GM23338 (cell line): ENCODE measurements around the gene GPR141. TPM values are rescaled to one million over a fixed set of nuclear protein-coding genes. Genes with fewer than 3 reads are reported as not detected.

Experiments
- ATAC-seq: fragments of 200-7000 bp; cut with Tn5 transposase; 3 replicates; pipeline ENCODE4 v1.9.1; 2020
- DNase-seq: peaks from one replicate; pipeline ENCODE4 v3.0.0-alpha.2; 2015; ENCODE audit warnings: low spot score
- H2AFZ ChIP-seq: fragments of 200-600 bp; sonication (generic); 2 replicates; pipeline ENCODE4 v1.8.0; 2016; ENCODE audit warnings: antibody characterized with exemption, mild to moderate bottlenecking, moderate library complexity
- H3F3A ChIP-seq: fragments of 200-600 bp; sonication (generic); replicated peaks from 2 replicates; pipeline ENCODE4 v1.8.0; 2017; ENCODE audit warnings: antibody characterized with exemption, mixed run types, low read depth
- H3K27ac ChIP-seq: fragments of 200-600 bp; sonication (generic); 2 replicates; pipeline ENCODE4 v1.6.1; 2016; ENCODE audit warnings: low read depth
- H3K27me3 ChIP-seq: fragments of 200-600 bp; sonication (generic); 2 replicates; pipeline ENCODE4 v1.8.0; 2016; ENCODE audit warnings: mild to moderate bottlenecking, mixed run types, moderate library complexity; ENCODE audit not compliant: insufficient read depth
- H3K36me3 ChIP-seq: fragments of 200-600 bp; sonication (generic); 2 replicates; pipeline ENCODE4 v1.8.0; 2016; ENCODE audit warnings: mild to moderate bottlenecking; ENCODE audit not compliant: insufficient read depth
- H3K4me1 ChIP-seq: fragments of 200-600 bp; sonication (generic); 2 replicates; pipeline ENCODE4 v1.8.0; 2016; ENCODE audit warnings: mild to moderate bottlenecking, moderate library complexity; ENCODE audit not compliant: insufficient read depth
- H3K4me2 ChIP-seq: fragments of 200-600 bp; sonication (generic); 2 replicates; pipeline ENCODE4 v1.7.1; 2017; ENCODE audit warnings: mixed run types
- H3K4me3 ChIP-seq: fragments of 200-600 bp; sonication (generic); 2 replicates; pipeline ENCODE4 v1.6.1; 2016; ENCODE audit warnings: mixed run types
- H3K79me2 ChIP-seq: fragments of 200-600 bp; sonication (generic); replicated peaks from 2 replicates; pipeline ENCODE4 v1.8.0; 2017; ENCODE audit warnings: mild to moderate bottlenecking; ENCODE audit not compliant: insufficient read depth
- H3K9me2 ChIP-seq: fragments of 200-600 bp; sonication (generic); 2 replicates; pipeline ENCODE4 v1.8.0; 2017; ENCODE audit not compliant: insufficient read depth
- H4K20me1 ChIP-seq: fragments of 200-600 bp; sonication (generic); replicated peaks from 2 replicates; pipeline ENCODE4 v1.8.0; 2017; ENCODE audit warnings: mild to moderate bottlenecking; ENCODE audit not compliant: insufficient read depth
- H3K27ac Mint-ChIP-seq: 2 replicates; pipeline ENCODE4 v1.8.0; 2020; ENCODE audit warnings: inconsistent platforms, mild to moderate bottlenecking, moderate library complexity, mixed read lengths
- H3K27me3 Mint-ChIP-seq: 3 replicates; pipeline ENCODE4 v1.8.0; 2022; ENCODE audit warnings: low read depth, mild to moderate bottlenecking, moderate library complexity, mixed read lengths, inconsistent platforms; ENCODE audit not compliant: insufficient read depth, poor library complexity
- H3K36me3 Mint-ChIP-seq: 3 replicates; pipeline ENCODE4 v1.8.0; 2021; ENCODE audit warnings: low read depth, mild to moderate bottlenecking, inconsistent platforms, moderate library complexity, mixed read lengths
- H3K4me1 Mint-ChIP-seq: 3 replicates; pipeline ENCODE4 v1.8.0; 2020; ENCODE audit warnings: mild to moderate bottlenecking, inconsistent platforms, mixed read lengths
- H3K4me3 Mint-ChIP-seq: 3 replicates; pipeline ENCODE4 v1.8.0; 2021; ENCODE audit warnings: moderate library complexity, mild to moderate bottlenecking, inconsistent platforms, mixed read lengths
- H3K9me3 Mint-ChIP-seq: 3 replicates; pipeline ENCODE4 v1.8.0; 2020; ENCODE audit warnings: moderate library complexity, mild to moderate bottlenecking, inconsistent platforms, mixed read lengths
- EZH2 ChIP-seq: fragments of 200-600 bp; sonication (generic); IDR thresholded peaks from one replicate; pipeline ENCODE4 v1.8.0; 2017; ENCODE audit warnings: antibody characterized with exemption, mild to moderate bottlenecking, low read depth; ENCODE audit not compliant: unreplicated experiment
- EZH2phosphoT487 ChIP-seq: fragments of 200-600 bp; sonication (generic); IDR thresholded peaks from one replicate; pipeline ENCODE4 v1.8.1; 2018; ENCODE audit warnings: antibody characterized with exemption; ENCODE audit not compliant: unreplicated experiment
- NANOG ChIP-seq: IDR thresholded peaks from 2 replicates; pipeline ENCODE4 v1.6.1; 2016; ENCODE audit warnings: antibody characterized with exemption, borderline replicate concordance
- POLR2AphosphoS5 ChIP-seq: IDR thresholded peaks from 2 replicates; pipeline ENCODE4 v1.6.1; 2016; ENCODE audit warnings: antibody characterized with exemption, low read depth
- STAT1 ChIP-seq: IDR thresholded peaks from one replicate; pipeline ENCODE4 v1.6.1; 2016; ENCODE audit warnings: antibody characterized with exemption; ENCODE audit not compliant: unreplicated experiment
- polyA plus RNA-seq: library from polyadenylated mRNA; unstranded; fragments of >200 nt; fragmentation: Nextera tagmentation; extraction: Ambion mirVana; gene quantifications from 2 replicates; pipeline ENCODE4 v1.2.1, GENCODE V29; 2016
- total RNA-seq: library from RNA; depleted of rRNA; stranded (reverse); fragments of >200 nt; shearing (Covaris generic); gene quantifications from 2 replicates; pipeline ENCODE4 v1.2.3, GENCODE V29; 2014
- TF ChIP-seq, protein P1 (sequence below): IDR thresholded peaks from one replicate; pipeline ENCODE4 v1.6.1; 2018; ENCODE audit warnings: antibody characterized with exemption; ENCODE audit not compliant: unreplicated experiment
- TF ChIP-seq, protein P2 (sequence below): IDR thresholded peaks from 2 replicates; pipeline ENCODE4 v1.6.1; 2016; ENCODE audit warnings: antibody characterized with exemption
- TF ChIP-seq, protein P3 (sequence below): fragments of 250-450 bp; sonication (Bioruptor Pico); IDR thresholded peaks from 2 replicates; pipeline ENCODE4 v1.5.0; 2020; ENCODE audit warnings: mild to moderate bottlenecking, moderate library complexity

The GPR141 gene
- total and polyA plus RNA-seq, 2 experiments from 2014 or later, result 0.80 TPM; not detected in 1

DNA sequence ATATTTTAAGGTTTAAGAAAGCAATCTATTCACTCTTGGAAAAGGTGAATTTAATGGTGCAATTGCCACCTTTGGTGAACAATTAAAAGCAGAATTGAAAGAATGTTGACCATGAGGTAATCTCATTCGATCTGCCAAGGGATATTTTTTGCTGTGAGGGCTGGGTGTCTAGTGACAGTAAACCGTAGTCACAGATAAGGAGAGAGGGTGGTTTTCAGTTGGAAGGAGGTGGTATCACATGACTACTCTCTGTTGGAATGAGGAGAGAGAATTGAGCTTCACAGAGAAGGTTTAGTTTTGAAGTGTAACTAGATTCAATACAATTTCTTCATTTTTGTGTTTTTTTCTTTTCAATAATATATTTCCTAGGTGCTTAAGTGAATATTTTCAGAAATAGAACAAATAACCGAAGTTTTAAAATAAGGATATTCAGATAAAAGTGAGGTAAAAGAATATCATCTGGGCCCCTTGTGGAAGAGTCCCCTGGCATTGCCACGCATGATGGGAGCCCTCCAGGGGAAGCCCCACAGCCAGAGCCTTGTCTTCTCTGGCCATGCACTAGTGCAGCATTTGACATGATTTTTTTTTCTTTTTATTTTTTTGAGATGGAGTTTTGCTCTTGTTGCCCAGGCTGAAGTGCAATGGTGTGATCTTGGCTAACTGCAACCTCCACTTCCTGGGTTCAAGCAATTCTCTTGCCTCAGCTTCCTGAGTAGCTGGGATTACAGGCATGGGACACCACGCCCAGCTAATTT is 73.4 kb downstream of the GPR141 start:
- Histone ChIP-seq H3K27me3 (no peaks in the 10 kb centered on the region), H3K36me3 (no peaks in the 10 kb centered on the region), H3K4me3 (no peak overlapping the region), H4K20me1 (no peaks in the 10 kb centered on the region), H3K4me2 (no peak overlapping the region), H3K4me1 (no peaks in the 10 kb centered on the region), H3K9me2 (no peaks in the 10 kb centered on the region), H3K27ac (no peak overlapping the region), H3F3A (no peaks in the 10 kb centered on the region), H2AFZ (no peak overlapping the region), H3K79me2 (no peaks in the 10 kb centered on the region)
- no peak for ATAC-seq
- H3K9me3 Mint-ChIP-seq, result no peaks in the 10 kb centered on the region
- H3K4me1 Mint-ChIP-seq, result peaks cover 3% of the 10 kb centered on the region; the same call in 1 of the 3 replicates
- H3K27me3 Mint-ChIP-seq, result peaks cover 1% of the 10 kb centered on the region
- H3K36me3 Mint-ChIP-seq, result no peaks in the 10 kb centered on the region
- no peak for DNase-seq
- H3K27ac Mint-ChIP-seq, result no peak overlapping the region
- TF ChIP-seq, protein P1, sequence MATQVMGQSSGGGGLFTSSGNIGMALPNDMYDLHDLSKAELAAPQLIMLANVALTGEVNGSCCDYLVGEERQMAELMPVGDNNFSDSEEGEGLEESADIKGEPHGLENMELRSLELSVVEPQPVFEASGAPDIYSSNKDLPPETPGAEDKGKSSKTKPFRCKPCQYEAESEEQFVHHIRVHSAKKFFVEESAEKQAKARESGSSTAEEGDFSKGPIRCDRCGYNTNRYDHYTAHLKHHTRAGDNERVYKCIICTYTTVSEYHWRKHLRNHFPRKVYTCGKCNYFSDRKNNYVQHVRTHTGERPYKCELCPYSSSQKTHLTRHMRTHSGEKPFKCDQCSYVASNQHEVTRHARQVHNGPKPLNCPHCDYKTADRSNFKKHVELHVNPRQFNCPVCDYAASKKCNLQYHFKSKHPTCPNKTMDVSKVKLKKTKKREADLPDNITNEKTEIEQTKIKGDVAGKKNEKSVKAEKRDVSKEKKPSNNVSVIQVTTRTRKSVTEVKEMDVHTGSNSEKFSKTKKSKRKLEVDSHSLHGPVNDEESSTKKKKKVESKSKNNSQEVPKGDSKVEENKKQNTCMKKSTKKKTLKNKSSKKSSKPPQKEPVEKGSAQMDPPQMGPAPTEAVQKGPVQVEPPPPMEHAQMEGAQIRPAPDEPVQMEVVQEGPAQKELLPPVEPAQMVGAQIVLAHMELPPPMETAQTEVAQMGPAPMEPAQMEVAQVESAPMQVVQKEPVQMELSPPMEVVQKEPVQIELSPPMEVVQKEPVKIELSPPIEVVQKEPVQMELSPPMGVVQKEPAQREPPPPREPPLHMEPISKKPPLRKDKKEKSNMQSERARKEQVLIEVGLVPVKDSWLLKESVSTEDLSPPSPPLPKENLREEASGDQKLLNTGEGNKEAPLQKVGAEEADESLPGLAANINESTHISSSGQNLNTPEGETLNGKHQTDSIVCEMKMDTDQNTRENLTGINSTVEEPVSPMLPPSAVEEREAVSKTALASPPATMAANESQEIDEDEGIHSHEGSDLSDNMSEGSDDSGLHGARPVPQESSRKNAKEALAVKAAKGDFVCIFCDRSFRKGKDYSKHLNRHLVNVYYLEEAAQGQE, result no peak
- TF ChIP-seq EZH2phosphoT487, result no peak
- TF ChIP-seq STAT1, result no peak
- no peak for TF ChIP-seq POLR2AphosphoS5
- no peak for TF ChIP-seq EZH2
- TF ChIP-seq, protein P2, sequence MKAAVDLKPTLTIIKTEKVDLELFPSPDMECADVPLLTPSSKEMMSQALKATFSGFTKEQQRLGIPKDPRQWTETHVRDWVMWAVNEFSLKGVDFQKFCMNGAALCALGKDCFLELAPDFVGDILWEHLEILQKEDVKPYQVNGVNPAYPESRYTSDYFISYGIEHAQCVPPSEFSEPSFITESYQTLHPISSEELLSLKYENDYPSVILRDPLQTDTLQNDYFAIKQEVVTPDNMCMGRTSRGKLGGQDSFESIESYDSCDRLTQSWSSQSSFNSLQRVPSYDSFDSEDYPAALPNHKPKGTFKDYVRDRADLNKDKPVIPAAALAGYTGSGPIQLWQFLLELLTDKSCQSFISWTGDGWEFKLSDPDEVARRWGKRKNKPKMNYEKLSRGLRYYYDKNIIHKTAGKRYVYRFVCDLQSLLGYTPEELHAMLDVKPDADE, result no peak
- TF ChIP-seq NANOG, result no peak
- TF ChIP-seq, protein P3, sequence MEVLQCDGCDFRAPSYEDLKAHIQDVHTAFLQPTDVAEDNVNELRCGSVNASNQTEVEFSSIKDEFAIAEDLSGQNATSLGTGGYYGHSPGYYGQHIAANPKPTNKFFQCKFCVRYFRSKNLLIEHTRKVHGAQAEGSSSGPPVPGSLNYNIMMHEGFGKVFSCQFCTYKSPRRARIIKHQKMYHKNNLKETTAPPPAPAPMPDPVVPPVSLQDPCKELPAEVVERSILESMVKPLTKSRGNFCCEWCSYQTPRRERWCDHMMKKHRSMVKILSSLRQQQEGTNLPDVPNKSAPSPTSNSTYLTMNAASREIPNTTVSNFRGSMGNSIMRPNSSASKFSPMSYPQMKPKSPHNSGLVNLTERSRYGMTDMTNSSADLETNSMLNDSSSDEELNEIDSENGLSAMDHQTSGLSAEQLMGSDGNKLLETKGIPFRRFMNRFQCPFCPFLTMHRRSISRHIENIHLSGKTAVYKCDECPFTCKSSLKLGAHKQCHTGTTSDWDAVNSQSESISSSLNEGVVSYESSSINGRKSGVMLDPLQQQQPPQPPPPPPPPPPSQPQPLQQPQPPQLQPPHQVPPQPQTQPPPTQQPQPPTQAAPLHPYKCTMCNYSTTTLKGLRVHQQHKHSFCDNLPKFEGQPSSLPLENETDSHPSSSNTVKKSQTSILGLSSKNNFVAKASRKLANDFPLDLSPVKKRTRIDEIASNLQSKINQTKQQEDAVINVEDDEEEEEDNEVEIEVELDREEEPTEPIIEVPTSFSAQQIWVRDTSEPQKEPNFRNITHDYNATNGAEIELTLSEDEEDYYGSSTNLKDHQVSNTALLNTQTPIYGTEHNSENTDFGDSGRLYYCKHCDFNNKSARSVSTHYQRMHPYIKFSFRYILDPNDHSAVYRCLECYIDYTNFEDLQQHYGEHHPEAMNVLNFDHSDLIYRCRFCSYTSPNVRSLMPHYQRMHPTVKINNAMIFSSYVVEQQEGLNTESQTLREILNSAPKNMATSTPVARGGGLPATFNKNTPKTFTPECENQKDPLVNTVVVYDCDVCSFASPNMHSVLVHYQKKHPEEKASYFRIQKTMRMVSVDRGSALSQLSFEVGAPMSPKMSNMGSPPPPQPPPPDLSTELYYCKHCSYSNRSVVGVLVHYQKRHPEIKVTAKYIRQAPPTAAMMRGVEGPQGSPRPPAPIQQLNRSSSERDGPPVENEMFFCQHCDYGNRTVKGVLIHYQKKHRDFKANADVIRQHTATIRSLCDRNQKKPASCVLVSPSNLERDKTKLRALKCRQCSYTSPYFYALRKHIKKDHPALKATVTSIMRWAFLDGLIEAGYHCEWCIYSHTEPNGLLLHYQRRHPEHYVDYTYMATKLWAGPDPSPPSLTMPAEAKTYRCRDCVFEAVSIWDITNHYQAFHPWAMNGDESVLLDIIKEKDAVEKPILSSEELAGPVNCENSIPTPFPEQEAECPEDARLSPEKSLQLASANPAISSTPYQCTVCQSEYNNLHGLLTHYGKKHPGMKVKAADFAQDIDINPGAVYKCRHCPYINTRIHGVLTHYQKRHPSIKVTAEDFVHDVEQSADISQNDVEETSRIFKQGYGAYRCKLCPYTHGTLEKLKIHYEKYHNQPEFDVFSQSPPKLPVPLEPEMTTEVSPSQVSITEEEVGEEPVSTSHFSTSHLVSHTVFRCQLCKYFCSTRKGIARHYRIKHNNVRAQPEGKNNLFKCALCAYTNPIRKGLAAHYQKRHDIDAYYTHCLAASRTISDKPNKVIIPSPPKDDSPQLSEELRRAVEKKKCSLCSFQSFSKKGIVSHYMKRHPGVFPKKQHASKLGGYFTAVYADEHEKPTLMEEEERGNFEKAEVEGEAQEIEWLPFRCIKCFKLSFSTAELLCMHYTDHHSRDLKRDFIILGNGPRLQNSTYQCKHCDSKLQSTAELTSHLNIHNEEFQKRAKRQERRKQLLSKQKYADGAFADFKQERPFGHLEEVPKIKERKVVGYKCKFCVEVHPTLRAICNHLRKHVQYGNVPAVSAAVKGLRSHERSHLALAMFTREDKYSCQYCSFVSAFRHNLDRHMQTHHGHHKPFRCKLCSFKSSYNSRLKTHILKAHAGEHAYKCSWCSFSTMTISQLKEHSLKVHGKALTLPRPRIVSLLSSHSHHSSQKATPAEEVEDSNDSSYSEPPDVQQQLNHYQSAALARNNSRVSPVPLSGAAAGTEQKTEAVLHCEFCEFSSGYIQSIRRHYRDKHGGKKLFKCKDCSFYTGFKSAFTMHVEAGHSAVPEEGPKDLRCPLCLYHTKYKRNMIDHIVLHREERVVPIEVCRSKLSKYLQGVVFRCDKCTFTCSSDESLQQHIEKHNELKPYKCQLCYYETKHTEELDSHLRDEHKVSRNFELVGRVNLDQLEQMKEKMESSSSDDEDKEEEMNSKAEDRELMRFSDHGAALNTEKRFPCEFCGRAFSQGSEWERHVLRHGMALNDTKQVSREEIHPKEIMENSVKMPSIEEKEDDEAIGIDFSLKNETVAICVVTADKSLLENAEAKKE, result no peak
- no peak overlapping the region for H3K4me3 Mint-ChIP-seq
